ENCODE results near the gene SCN8A. TPM values are rescaled to one million over a fixed set of nuclear protein-coding genes. Genes with fewer than 3 reads are reported as not detected.

The SCN8A gene
- total RNA-seq, 1 donor from 2014 or later = 1.5 TPM

Other genes starting within 250 kb of the SCN8A start
- gene CELA1, start 244.6 kb upstream of the SCN8A start, total RNA-seq = not detected in 2 replicates
- gene GALNT6, start 199.8 kb upstream of the SCN8A start, total RNA-seq = 19.9 and 38.8 TPM in 2 replicates
- gene SLC4A8, start 166.4 kb upstream of the SCN8A start, total RNA-seq = 1.3 and 1.7 TPM in 2 replicates